ENCODE measurements around the gene TNFSF15. TPM values are rescaled to one million over a fixed set of nuclear protein-coding genes. Genes with fewer than 3 reads are reported as not detected.

The TNFSF15 gene
- total RNA-seq, 1 donor from 2014 or later: 1.4 TPM

DNA sequence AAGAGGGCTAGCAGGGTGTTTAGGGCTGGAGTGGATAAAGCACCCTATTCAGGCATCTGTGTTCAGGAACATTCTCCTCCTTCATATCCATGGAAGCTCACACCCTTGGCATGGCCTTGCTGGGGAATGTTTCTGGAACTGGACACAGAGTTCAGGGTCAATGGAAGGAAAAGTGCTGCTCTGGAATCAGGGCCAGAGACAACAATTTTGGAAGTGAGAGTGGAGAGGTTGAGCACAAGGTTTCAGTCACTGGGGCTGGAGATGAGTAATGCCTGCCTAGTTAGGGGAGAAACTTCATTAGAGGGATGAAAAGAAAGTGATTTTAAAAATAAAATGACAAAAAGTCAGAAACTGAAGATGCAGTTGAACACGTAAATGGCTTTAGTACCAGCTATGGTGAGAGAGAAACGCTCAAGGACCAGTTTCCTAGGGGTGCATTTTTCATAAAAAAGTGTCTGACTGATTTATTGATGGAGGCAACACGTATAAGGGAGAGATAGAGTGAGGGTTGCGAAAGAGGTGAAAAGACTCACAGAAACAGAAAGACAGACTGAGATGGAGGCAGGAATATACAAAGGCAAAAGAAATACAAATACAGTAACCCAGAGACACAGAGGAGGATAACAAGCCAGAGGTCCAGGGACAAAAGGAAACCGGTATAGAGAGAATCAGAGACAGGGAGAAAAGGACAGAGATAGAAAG, 8.0 kb upstream of the TNFSF15 start:
- DNase-seq: no peak
- peaks cover 5% of the 10 kb centered on the region for H3K36me3 Mint-ChIP-seq (ENCODE audit: low read depth)
- H3K4me3 Mint-ChIP-seq: no peak overlapping the region
- peaks cover 14% of the 10 kb centered on the region for H3K27me3 Mint-ChIP-seq
- peaks cover 15% of the 10 kb centered on the region for H3K4me1 Mint-ChIP-seq
- intact Hi-C loops (cut with micrococcal nuclease): no loop called here
- peaks cover 30% of the 10 kb centered on the region for H3K9me3 Mint-ChIP-seq
- H3K27ac Mint-ChIP-seq: no peak overlapping the region

GRCh38 chr9:114811966-114812636, 6.3 kb upstream of the TNFSF15 start:
- intact Hi-C loops (cut with micrococcal nuclease): no loop called here
- DNase-seq: no peak
- no peak overlapping the region for H3K27ac Mint-ChIP-seq
- H3K36me3 Mint-ChIP-seq (ENCODE audit: low read depth): peaks cover 7% of the 10 kb centered on the region
- H3K27me3 Mint-ChIP-seq: peaks cover 23% of the 10 kb centered on the region
- H3K4me3 Mint-ChIP-seq: no peak overlapping the region
- H3K4me1 Mint-ChIP-seq: peaks cover 22% of the 10 kb centered on the region
- peaks cover 40% of the 10 kb centered on the region for H3K9me3 Mint-ChIP-seq

- Mint-ChIP-seq H3K36me3 (ENCODE audit: low read depth) (peaks cover 7% of the 10 kb centered on the region), H3K9me3 (peaks cover 37% of the 10 kb centered on the region), H3K4me1 (peaks cover 29% of the 10 kb centered on the region), H3K27ac (no peak overlapping the region), H3K27me3 (peaks cover 23% of the 10 kb centered on the region), H3K4me3 (no peak overlapping the region)
- DNase-seq: no peak
- intact Hi-C loops (cut with micrococcal nuclease): no loop called here
Observed at GRCh38 chr9:114811301-114811700, 5.5 kb upstream of the TNFSF15 start.

GRCh38 chr9:114810614-114811013, 4.8 kb upstream of the TNFSF15 start:
- Mint-ChIP-seq H3K4me1 (peaks cover 36% of the 10 kb centered on the region), H3K4me3 (no peak overlapping the region), H3K27me3 (peaks cover 23% of the 10 kb centered on the region), H3K9me3 (peaks cover 30% of the 10 kb centered on the region), H3K36me3 (ENCODE audit: low read depth) (peaks cover 7% of the 10 kb centered on the region), H3K27ac (no peak overlapping the region)
- no peak for DNase-seq
- intact Hi-C loops (cut with micrococcal nuclease): no loop called here

- DNase-seq: no peak
- H3K27ac Mint-ChIP-seq: peak overlapping the region; percentile 39
- intact Hi-C loops (cut with micrococcal nuclease): loop anchor here (1.0 to 5.0 kb wide), 8 partner anchors 22 to 206 kb away; partner anchors contain the start of gene TEX48
- peak overlapping the region; percentile 79 for H3K4me3 Mint-ChIP-seq
- peaks cover 48% of the 10 kb centered on the region for H3K4me1 Mint-ChIP-seq
- peaks cover 12% of the 10 kb centered on the region for H3K36me3 Mint-ChIP-seq (ENCODE audit: low read depth)
- peaks cover 21% of the 10 kb centered on the region for H3K27me3 Mint-ChIP-seq
- H3K9me3 Mint-ChIP-seq: peaks cover 19% of the 10 kb centered on the region
Observed at GRCh38 chr9:114806526-114806900, 674 bp upstream of the TNFSF15 start.

GRCh38 chr9:114804505-114804904, 1.3 kb downstream of the TNFSF15 start:
- intact Hi-C loops (cut with micrococcal nuclease): no loop called here
- DNase-seq: no peak
- Mint-ChIP-seq H3K4me1 (peaks cover 48% of the 10 kb centered on the region), H3K27ac (no peak overlapping the region), H3K36me3 (ENCODE audit: low read depth) (peaks cover 14% of the 10 kb centered on the region), H3K9me3 (peaks cover 19% of the 10 kb centered on the region), H3K4me3 (no peak overlapping the region), H3K27me3 (peaks cover 16% of the 10 kb centered on the region)

- Mint-ChIP-seq H3K27me3 (peaks cover 11% of the 10 kb centered on the region), H3K4me1 (peaks cover 44% of the 10 kb centered on the region), H3K27ac (peak overlapping the region; percentile 13), H3K9me3 (peaks cover 14% of the 10 kb centered on the region), H3K4me3 (peak overlapping the region; percentile 2), H3K36me3 (ENCODE audit: low read depth) (peaks cover 14% of the 10 kb centered on the region)
- DNase-seq: no peak
- intact Hi-C loops (cut with micrococcal nuclease): no loop called here
Observed at GRCh38 chr9:114803479-114804265, 2.2 kb downstream of the TNFSF15 start.

DNA sequence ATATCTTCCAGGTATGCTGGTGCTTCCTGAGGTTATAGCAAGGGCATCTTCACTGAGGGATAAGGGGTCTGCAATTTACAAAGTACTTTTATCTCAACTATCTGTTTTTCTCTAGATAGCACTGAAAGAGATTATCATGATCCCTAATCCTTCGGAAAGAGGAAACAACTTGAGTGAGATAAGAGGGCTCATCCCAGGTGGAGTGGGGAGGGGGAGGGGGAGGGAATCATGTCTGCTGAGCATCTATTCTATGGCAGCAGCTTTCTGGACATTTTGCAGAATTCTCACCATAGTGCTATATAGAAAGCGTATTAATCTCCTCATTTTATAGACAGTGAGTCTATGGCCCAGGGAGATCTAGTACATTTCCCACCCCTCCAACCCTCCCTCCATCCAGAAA, 5.9 kb downstream of the TNFSF15 start:
- peaks cover 13% of the 10 kb centered on the region for H3K36me3 Mint-ChIP-seq (ENCODE audit: low read depth)
- H3K4me1 Mint-ChIP-seq: peaks cover 18% of the 10 kb centered on the region
- intact Hi-C loops (cut with micrococcal nuclease): no loop called here
- peaks cover 6% of the 10 kb centered on the region for H3K9me3 Mint-ChIP-seq
- no peak for DNase-seq
- H3K27ac Mint-ChIP-seq: no peak overlapping the region
- no peak overlapping the region for H3K4me3 Mint-ChIP-seq
- H3K27me3 Mint-ChIP-seq: peaks cover 6% of the 10 kb centered on the region

DNA sequence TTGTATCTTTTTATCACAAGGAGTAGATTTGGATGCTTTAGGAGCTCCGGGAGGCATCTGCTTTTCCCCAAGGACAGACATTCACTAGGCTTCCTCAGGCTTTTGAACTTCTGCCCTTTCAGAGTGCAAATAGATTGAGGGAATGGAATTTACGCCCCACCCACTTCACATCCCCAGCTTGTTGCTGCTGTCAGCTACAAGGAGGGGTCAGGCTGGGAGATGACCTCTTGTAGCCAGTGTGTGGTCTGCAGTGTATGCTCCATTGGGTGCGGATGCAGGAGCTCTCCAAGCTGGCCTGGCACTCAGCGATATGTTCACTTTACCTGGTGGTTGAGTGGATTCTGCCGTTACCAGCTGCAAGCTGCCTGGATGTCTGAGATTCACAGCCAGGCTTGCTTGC, 6.4 kb downstream of the TNFSF15 start:
- Mint-ChIP-seq H3K27me3 (peaks cover 6% of the 10 kb centered on the region), H3K4me3 (no peak overlapping the region), H3K9me3 (peaks cover 6% of the 10 kb centered on the region), H3K4me1 (peaks cover 16% of the 10 kb centered on the region), H3K27ac (no peak overlapping the region), H3K36me3 (ENCODE audit: low read depth) (peaks cover 13% of the 10 kb centered on the region)
- intact Hi-C loops (cut with micrococcal nuclease): no loop called here
- no peak for DNase-seq

DNA sequence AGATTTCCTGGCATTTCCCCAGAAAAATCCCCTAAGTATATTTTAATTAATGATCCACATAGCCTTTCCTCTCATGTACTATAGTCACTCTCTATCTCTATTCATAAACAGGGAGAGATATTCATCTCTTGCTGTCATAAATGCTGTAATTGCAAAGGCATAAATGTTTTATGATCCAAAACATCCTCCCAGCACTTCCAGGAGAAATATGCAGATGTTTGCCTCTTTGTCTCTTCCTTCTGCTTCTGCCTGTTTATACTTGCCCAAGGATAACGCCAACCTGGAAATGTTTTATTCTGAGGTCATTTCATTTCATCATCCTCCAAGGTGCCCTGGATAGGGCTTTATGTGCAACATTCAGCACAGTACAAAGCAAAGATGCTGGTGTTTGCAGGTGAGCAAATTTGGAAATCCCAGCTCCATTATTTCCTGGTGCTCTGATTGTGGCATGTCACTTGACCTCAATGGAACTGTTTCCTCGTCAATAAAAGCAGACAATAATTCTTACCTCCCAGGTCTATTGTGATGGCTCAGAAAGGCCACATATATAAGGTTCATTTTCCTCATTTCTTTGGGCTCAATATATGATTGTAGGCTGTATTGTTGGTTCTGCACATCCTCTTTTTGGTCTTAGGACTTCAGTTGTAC, 6.9 kb downstream of the TNFSF15 start:
- Mint-ChIP-seq H3K9me3 (peaks cover 8% of the 10 kb centered on the region), H3K4me1 (peaks cover 12% of the 10 kb centered on the region), H3K4me3 (no peak overlapping the region), H3K36me3 (ENCODE audit: low read depth) (peaks cover 9% of the 10 kb centered on the region), H3K27me3 (peaks cover 6% of the 10 kb centered on the region), H3K27ac (no peak overlapping the region)
- intact Hi-C loops (cut with micrococcal nuclease): no loop called here
- no peak for DNase-seq

DNA sequence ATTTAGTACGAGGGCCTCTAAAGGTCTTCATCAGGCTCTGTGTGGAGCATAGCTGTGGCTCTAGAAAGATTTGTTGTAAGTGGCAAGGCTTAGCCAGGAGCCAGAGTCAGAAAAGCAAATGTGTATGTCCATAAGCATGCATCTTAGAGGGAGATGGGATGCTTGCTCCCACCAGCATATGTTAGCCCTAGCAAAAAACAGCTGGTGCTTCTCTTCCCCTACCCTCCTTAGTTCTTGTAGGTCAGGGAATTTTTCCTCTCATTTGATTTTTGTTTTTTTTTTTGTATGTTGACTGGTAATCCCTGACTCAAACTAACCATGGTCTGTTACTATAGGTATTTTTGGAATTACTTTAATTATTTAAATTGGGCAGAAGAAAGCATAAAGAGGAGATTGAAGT, 7.7 kb downstream of the TNFSF15 start:
- intact Hi-C loops (cut with micrococcal nuclease): no loop called here
- no peak for DNase-seq
- peaks cover 8% of the 10 kb centered on the region for H3K36me3 Mint-ChIP-seq (ENCODE audit: low read depth)
- peaks cover 5% of the 10 kb centered on the region for H3K9me3 Mint-ChIP-seq
- H3K27ac Mint-ChIP-seq: no peak overlapping the region
- peaks cover 6% of the 10 kb centered on the region for H3K4me1 Mint-ChIP-seq
- no peak overlapping the region for H3K4me3 Mint-ChIP-seq
- peaks cover 6% of the 10 kb centered on the region for H3K27me3 Mint-ChIP-seq

DNA sequence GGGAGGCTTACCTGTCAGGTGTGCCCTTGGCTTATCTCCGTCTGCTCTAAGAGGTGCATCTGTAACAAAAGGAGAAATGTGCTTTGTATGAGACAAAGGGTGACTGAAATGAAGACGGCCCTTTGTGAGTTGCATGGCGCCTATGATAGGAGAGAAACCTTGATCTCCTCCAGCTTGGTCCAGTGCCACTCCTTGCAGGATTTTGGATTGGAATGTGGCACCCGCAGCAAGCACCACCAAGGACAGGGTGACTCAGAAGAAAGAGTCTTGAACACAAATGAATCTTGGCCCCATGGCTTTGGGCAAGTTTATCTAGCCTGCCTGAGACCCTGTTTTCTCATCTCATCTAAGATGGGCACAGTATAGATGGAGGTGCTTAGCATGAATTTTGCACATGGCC, 13.4 kb downstream of the TNFSF15 start:
- H3K27me3 Mint-ChIP-seq: no peaks in the 10 kb centered on the region
- intact Hi-C loops (cut with micrococcal nuclease): no loop called here
- peaks cover 14% of the 10 kb centered on the region for H3K9me3 Mint-ChIP-seq
- DNase-seq: no peak
- H3K27ac Mint-ChIP-seq: no peak overlapping the region
- H3K36me3 Mint-ChIP-seq (ENCODE audit: low read depth): peaks cover 32% of the 10 kb centered on the region
- H3K4me3 Mint-ChIP-seq: no peak overlapping the region
- no peaks in the 10 kb centered on the region for H3K4me1 Mint-ChIP-seq

GRCh38 chr9:114791736-114792135, 14.1 kb downstream of the TNFSF15 start:
- Mint-ChIP-seq H3K36me3 (ENCODE audit: low read depth) (peaks cover 32% of the 10 kb centered on the region), H3K9me3 (peaks cover 14% of the 10 kb centered on the region), H3K4me3 (no peak overlapping the region), H3K4me1 (no peaks in the 10 kb centered on the region), H3K27ac (no peak overlapping the region), H3K27me3 (no peaks in the 10 kb centered on the region)
- DNase-seq: no peak
- intact Hi-C loops (cut with micrococcal nuclease): no loop called here

DNA sequence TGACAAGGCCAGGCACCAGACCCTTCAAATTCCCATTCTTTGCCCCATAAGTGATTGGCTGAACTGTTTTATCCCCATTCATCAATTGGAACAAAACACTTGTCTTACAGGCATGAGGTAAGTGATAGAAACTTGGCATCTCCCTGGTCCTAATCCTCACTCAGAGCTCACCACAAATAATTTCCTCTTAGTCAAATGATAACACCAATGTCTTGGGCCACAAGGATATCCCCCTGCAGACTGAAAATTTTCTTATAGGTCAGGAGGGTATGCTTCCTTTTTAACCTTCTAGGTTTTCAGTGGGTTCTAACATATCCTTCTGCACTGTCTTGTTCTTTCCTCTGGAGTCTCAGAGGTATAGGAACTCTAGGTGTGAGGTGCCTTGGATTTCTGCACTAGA, 14.5 kb downstream of the TNFSF15 start:
- Mint-ChIP-seq H3K36me3 (ENCODE audit: low read depth) (peaks cover 32% of the 10 kb centered on the region), H3K4me1 (no peaks in the 10 kb centered on the region), H3K27ac (no peak overlapping the region), H3K4me3 (no peak overlapping the region), H3K9me3 (peaks cover 14% of the 10 kb centered on the region), H3K27me3 (no peaks in the 10 kb centered on the region)
- DNase-seq: no peak
- intact Hi-C loops (cut with micrococcal nuclease): no loop called here
